COLO668 (cell line): ENCODE measurements around the gene SF3B6.
A peak's percentile ranks its signal among the peaks of the same experiment; 100 is the strongest.
"Not testable (repeated sequence)": the region's sequence is repeated elsewhere in the genome, so short reads cannot be mapped to it uniquely, and the experiment has no call there.

Experiments
- DNase-seq: peaks from one replicate; lab custom pipeline; 2025; ENCODE audit not compliant: unreplicated experiment; lab: John Stamatoyannopoulos, UW

The SF3B6 gene, protein sequence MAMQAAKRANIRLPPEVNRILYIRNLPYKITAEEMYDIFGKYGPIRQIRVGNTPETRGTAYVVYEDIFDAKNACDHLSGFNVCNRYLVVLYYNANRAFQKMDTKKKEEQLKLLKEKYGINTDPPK

DNA sequence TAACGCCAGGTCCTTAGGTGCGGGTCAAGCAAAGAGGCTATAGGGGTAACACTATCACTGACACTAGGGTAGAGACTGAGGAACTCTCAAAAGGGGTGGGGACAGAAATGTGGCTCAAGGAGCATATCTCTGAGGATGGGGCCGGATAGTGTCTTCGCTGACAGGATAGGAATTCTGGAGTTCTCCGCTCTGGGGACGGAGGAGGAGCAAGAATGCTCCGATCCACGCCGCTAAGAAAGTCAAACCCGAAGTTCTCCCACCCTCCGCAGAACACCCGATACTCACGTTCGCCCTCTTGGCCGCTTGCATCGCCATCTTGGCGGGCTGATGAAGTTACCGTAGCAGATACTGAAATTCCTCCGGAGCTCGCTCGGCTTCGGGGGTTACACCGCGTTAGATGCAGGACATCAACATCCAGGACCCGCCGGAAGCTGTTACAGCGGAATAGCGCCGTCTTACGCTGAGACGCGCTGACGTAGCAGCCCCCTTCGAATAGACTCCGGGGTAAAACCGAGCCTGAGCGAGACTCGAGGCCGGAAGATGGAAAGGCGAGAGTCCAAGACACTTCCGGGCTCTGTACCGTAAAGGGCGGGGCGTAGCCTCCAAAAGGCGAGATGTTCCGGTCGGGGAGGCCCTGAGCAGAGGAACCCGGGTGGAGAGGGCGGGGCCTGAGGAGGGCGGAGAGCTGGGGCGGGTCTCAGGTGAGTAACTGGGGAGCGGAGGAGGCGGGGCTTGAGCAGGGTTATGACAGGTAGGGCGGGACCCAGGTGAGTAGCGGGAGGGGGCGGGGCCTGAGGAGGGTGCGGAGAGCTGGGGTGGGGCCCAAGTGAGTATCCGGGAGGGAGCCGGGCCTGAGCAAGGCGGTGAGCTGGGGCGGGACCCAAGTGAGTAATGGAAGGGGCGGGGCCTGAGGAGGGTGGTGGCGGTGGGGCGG lies at the start of gene SF3B6:
Gene SF3B6 (minus strand): TSS at position 412 of the 934 bp plus-strand sequence. CDS start 97 bp downstream, at position 315.
- peak; percentile 100 for DNase-seq

DNA sequence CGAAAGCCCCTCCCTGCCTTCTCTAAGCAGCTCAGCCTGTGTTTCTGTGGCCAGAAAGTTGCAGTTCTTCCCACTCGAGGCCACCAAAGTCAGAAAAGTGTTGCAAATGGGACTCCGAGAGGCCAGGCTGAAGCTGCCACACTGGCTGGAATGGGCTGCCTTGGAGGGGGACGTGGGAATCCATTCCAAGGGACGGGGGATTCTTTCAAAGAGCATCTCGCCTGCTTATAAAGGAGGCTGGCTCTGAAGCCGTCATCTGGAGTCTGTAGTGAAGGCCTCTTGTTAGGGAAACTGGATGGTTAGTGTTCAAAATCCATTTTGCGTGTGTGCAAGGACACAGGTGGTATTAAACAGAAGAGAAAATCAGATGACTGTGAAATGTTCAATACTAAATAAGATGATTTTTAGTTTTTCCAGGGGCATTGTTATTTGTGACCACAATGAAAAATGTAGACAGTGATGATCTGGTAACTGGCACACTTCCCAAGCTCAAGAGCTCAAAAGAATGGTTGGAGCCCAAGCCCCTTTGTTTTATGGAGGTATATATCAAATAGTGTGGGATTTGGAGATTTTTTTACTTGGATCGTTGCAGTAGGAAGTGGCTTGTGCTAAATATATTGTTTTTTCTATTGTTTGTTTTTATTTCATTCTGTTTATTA lies 47.9 kb upstream of the SF3B6 start:
- no peak for DNase-seq

DNA sequence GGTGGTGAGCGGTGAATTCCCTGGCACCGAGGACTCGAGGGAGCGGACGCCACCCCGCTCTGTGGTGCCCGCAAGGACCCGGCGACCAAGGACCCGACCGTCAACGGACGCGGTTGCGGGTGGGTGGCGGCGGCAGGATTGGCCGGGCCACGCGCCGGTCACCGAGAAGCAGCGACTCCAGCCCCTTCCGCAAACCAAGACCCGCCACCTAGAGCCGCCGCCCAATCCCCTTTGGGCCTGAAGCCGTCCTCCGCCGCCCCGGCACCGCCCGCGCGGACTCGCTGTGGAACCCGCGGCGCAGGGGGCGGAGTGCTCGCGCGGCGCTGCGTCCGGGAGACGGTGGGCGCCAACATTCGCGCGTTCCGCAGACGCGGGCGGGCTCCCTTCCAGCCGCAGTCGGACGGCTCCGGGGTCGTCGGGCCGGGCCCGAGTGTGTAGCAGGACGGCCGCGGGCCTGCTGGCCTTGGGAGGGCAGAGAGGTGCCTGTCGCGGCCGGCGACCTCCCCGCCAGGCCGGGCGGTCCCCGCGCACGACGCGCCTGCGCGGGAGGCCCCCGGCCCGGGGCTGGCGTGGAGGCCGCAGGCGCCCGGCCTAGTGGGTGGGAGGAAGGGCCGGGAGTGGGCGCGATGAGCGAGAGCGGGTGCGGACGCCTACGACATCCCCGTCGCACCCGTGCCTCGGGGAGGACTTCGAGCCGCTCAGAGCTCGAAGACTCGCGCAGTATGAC lies 47.2 kb upstream of the SF3B6 start, which contains the start of the genes FAM228B and PFN4:
Gene FAM228B (plus strand): TSS at position 275 of the 727 bp plus-strand sequence. CDS start 893 bp downstream, outside the sequence.
Gene PFN4 (minus strand): TSS at position 140 of the 727 bp plus-strand sequence. CDS start 799 bp downstream, outside the sequence.
- peak; percentile 90 for DNase-seq

DNA sequence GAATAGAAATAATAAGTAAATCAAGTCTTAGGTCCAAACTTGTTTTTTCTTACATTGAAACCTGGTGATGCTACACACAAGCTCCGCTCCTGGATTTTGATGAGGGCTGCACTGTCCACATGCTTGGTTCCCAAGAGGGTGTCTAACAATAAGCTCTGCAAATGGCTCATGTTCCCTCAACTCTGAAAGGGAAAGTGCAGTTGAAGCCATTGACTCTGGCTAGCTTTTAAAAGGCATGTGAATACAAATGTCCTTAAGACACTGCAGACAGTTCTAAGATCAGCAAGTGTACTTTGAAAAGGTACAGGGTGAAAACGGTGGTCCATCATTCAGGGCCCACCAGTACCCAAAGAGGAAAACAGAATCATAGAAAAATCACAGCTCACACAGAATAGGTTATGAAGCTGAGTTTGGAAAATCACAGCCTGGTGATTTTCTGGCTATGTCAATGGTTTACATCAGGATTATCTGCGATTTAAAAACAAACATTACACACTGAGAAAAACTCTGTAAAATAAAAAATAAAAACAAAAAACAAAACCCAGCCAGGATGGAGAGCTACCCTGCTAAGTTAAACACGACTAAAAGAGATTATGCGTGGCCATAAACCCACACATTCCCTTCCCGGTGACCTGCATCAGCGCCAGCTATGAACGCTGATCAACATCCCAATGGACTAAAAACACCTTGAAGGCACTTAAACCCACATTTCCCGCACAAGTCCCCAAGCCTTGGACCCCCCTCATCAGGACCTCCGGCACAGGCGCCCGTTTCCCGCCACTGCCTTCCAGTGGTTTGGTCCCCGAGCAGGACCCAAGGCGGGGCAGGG lies 46.5 kb upstream of the SF3B6 start:
- no peak for DNase-seq

DNA sequence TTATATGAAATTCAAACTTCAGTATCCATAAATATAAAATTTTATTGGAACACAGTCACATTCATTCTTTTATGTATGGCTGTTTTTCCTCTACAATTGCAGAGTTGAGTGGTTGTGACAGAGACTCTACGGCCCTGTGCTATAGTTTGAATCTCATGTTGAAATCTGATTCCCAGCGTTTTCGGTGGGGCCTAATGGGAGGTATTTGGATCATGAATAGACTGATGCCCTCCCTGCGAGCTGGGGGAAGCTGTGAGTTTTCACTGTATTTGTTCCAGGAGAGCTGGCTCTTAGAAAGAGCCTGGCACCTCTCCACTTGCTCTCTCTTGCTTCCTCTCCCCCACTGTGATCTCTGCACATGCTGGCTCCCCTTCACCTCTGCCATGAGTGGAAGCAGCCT lies 45.3 kb upstream of the SF3B6 start:
- DNase-seq: no peak

DNA sequence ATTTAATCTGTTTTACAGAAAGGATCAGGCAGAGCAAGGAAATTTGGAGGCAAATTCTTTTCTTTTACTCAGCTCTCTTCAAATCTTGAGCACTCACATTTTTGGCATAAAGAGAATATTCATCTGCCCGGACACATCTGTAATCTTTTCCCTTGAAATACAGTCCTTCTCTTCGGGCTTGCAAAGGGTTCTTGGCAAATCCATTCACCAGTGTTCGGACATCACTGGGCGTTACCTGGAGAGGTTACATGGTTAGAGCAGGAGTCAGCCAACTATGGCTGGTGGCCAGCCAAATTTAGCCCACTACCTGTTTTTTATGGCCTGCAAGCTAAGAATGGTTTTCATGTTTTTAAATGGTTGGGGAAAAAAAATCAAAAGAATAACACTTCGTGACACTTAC lies 44.9 kb upstream of the SF3B6 start:
- DNase-seq: no peak

DNA sequence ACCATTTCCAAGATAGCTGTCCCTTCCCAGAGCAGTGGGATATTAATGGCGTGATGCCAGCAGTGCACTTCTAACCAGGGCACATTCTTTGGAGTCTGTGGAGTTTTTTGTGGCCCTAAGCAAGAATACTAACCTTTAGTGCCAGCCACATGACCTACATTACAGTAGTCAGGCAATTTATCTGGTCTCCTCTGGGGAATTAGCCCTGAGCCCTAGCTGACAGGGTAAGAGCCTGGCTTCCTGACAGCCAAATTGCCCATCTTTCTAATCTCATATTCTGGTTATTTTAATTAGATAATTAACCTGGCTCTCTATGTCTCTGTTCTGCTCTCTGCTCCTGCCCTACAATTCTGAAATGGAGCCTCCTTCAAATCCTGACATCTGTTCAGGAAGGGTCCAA lies 41.8 kb upstream of the SF3B6 start:
- DNase-seq: no peak

DNA sequence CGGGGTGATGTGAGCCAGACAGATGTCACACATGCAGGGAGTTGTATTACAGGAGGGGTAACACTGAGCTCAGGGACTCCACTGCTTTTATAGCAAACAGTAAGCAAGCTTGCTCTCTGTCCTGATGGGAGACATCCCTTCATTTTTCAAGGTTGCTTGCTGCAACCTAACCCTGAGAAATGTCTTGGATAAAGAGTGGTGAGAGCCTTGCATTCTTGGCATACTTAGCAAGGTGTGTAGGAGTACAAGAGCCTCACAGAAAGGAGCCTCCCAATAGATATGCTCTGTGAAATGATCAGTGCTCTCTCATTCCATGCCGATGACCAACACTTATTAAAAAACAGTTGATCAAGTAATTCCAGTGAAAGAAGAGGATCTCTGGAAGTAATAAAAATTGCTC lies 38.9 kb upstream of the SF3B6 start:
- no peak for DNase-seq

DNA sequence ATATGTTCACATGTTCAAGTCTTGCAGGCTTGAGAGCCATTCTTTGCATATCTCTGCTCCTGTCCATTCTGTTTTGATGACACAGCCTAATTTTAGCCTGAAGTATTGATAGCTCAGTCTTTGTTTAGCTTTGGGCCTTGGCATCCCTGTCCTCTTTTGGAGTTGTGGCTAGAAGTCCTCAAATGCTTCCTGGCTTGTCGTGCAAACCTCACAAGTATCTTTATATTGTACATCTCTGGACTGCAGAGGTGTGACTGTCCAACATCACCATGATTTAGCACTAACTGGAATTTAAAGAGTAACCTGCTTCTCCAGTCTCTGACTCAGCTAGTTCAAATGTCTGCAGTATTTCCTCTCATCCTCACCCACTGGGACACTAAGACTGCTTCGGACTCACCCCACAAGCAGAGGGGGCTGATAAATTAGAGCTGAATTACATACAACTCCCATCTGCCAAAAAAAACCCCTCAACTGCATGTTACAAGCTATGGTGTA lies 35.3 kb upstream of the SF3B6 start:
- no peak for DNase-seq

DNA sequence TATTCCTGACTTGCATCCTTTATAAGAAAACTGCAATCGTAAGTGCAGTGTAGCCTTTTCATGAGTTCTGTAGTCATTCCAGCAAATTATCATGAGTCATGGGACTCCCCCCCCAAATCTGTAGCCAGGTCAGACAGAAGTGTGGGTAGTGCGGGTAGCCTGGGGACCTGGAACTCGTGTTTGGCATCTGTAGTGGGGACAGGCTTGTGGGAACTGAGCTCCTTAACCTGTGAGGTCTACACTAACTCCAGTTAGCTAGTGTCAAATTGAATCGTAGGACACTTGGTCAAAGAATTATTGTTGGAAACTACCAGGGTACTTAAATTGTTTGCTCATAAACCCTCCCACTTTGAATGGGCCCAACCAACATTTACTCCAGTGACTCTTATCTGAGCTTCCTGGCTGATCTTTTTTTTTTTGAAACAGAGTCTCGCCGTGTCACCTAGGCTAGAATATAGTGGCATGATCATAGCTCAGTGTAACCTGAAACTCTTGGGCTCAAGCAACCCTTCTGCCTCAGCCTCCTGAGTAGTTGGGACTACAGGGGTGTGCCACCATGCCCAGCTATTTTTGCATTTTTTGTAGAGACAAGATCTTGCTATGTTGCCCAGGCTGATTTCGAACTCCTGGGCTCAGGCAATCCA lies 34.7 kb upstream of the SF3B6 start:
- no peak for DNase-seq

DNA sequence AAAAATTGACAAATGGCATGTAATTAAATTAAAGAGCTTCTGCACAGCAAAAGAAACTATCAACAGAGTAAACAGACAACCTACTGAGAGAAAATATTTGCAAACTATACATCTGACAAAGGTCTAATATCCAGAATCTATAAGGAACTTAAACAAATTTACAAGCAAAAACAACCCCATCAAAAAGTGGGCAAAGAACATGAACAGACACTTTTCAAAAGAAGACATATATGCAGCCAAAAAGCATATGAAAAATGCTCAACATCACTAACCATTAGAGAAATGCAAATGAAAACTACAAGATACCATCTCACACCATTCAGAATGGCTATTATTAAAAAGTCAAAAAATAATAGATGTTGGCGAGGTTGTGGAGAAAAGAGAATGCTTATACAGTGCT lies 33.3 kb upstream of the SF3B6 start:
- DNase-seq: not testable (repeated sequence)

DNA sequence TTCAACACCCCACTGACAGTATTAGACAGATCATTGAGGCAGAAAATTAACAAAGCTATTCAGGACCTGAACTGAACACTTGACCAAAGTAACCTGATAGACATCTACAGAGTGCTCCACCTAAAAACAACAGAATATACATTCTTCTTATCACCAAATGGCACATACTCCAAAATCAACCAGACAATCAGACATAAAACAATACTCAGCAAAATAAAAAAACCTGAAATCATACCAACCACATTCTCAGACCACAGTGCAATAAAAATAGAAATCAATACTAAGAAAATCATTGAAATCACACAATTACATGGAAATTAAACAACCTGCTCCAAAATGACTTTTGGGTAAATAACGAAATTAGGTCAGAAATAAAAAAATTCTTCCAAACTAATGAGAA lies 31.2 kb upstream of the SF3B6 start:
- no peak for DNase-seq

DNA sequence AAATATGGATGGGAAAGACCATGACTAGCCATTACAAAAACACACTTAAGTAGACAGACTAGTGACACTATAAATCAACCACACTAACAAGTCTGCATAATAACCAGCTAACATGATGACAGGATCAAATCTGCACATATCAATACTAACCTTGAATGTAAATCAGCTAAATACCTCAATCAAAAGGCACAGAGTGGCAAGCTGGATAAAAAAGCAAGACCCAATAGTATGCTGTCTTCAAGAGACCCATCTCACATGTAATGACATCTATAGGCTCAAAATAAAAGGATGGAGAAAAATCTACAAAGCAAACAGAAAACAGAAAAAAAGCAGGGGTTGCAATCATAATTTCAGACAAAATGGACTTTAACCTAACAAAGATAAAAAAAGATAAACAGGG lies 30.7 kb upstream of the SF3B6 start:
- DNase-seq: no peak

DNA sequence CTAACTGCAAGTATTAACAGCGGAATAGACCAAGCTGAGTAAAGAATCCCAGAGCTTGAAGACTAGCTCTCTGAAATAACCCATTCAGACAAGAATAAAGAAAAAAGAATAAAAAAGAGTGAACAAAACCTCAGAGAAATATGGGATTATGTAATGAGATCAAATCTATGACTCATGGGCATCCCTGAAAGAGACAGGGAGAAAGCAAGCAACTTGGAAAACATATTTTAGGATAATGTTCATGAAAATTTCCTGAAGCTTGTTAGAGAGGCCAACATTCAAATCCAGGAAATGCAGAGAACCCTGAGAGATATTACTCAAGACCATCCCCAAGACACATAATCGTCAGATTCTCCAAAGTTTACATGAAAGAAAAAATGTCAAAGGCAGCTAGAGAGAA lies 29.7 kb upstream of the SF3B6 start:
- no peak for DNase-seq

DNA sequence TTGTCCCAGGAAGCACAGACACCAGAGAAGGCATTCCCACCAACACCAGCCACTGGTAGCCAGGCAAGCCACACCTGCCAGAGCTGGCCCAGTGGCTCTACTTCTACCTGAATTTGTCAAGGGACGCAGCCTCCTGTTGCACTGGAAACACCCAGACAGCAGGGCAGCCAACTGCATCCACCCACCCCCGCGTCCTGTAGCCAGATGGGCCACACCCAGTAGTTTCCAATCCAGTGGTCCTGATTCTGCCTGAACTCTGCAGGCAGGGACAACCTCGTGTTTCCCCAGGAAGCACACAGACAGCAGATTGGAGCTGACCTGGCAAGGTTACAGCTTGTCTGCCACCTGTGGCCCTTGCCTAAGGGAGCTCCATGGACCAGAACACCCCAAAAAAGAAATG lies 28.8 kb upstream of the SF3B6 start:
- DNase-seq: no peak

DNA sequence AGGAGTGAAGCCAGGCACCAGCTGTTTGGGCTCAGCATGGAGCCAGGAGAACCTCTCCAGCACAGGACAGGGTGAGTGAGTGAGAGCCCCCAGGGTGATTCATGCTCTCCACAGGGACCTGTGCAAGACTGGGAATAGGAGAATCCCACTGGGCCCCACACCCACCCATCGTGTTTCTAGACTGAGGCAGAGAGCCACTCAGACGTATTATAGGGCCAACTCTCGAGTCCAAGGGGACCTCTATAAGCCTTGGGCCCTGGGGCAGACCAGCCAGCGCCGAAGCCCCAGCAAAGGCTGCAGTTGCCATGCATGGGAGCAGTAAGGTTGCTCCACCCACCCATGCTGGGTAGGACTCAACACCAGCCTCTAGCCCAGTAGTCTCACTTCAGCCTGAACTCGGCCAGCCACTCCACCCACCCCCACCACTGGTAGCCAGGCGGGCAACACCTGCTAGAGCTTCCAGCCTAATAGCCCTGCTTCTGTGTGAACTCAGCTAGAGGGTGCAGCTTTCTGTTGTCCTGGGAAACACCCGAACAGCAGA lies 28.1 kb upstream of the SF3B6 start:
- DNase-seq: peak; percentile 39

DNA sequence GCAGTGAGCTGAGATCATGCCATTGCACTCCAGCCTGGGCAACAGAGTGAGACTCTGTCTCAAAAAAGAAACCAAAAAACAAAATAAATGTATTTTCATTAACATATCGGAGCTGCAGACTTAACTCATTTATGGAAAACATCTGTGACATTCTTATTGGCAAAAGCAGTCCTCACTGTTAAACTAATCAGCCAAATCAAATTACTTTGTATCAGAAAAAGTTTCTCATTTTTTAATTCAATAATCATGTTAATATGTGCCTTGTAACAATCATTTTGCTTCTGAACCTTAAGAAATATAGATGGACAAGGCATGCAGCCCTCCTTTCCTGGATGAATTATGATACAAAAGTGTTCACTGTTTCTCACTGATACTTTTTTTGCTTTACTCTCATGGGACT lies 26.6 kb upstream of the SF3B6 start:
- no peak for DNase-seq

DNA sequence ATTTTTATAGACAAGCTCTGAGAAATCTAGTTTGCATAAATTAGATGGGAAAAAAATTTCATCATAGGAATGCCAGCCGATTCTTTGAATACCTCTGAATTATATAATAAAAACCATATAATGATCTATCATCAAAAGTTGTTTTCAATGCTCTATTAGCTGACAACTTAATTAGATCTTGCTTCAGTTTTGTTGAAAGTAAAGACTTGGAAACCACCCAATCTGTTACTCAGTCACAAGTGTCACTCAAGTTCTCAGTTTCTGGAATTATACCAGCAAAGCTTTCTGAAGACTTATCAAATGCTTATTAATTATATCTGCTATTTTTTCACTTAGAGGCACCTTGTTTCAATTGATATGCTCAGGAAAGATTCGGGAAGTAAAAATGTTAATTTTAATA lies 25.9 kb upstream of the SF3B6 start:
- DNase-seq: no peak

DNA sequence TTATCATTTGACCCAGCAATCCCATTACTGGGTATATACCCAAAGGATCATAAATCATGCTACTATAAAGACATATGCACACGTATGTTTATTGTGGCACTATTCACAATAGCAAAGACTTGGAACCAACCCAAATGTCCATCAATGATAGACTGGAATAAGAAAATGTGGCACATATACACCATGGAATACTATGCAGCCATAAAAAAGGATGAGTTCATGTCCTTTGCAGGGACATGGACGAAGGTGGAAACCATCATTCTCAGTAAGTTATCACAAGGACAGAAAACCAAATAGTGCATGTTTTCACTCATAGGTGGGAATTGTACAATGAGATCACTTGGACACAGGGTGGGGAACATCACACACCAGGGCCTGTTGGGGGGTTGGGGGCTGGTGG lies 24.6 kb upstream of the SF3B6 start:
- DNase-seq: not testable (repeated sequence)
